Coronary artery (tissue), 2 donors: Measurements from ENCODE around the gene TBC1D5.
"Not testable (repeated sequence)": the region's sequence is repeated elsewhere in the genome, so short reads cannot be mapped to it uniquely, and the experiment has no call there.

Experiments
- DNase-seq: peaks from one replicate; pipeline ENCODE4 v3.0.0-alpha.2; 2017; ENCODE audit warnings: low spot score
- H3K27ac ChIP-seq, 2 donors: fragments of 200-600 bp; sonication (generic); one replicate each; pipeline ENCODE4 v1.5.1; 2016 to 2019
- H3K4me3 ChIP-seq: fragments of 200-600 bp; sonication (generic); 2 replicates; pipeline ENCODE4 v1.5.1; 2016; ENCODE audit warnings: mild to moderate bottlenecking, moderate library complexity
- CTCF ChIP-seq: fragments of 200-600 bp; sonication (generic); IDR thresholded peaks from one replicate; pipeline ENCODE4 v1.5.1; 2019; ENCODE audit warnings: antibody characterized with exemption

Gene TBC1D5

GRCh38 chr3:17639765-17640164 is 102.7 kb downstream of the TBC1D5 start:
- Histone ChIP-seq H3K4me3 (no peak overlapping the region), H3K27ac (peak overlapping the region; percentile 38 to 59)
- no peak for DNase-seq
- TF ChIP-seq CTCF: no peak

- no peak overlapping the region for H3K4me3 ChIP-seq
- no peak for DNase-seq
- peak overlapping the region in 1 of 2 donors; percentile 59 for H3K27ac ChIP-seq
- TF ChIP-seq CTCF: no peak
Measured at GRCh38 chr3:17639257-17639656, 103.2 kb downstream of the TBC1D5 start.

- TF ChIP-seq CTCF: no peak
- no peak overlapping the region for H3K4me3 ChIP-seq
- peak overlapping the region in 1 of 2 donors; percentile 43 for H3K27ac ChIP-seq
- DNase-seq: no peak
Measured at GRCh38 chr3:17638356-17638755, 104.1 kb downstream of the TBC1D5 start.

GRCh38 chr3:17635675-17636074 is 106.8 kb downstream of the TBC1D5 start:
- peak overlapping the region; percentile 47 to 78 for H3K27ac ChIP-seq
- not testable (repeated sequence) for DNase-seq

GRCh38 chr3:17634964-17635363 is 107.5 kb downstream of the TBC1D5 start:
- no peak for TF ChIP-seq CTCF
- H3K4me3 ChIP-seq: no peak overlapping the region
- no peak for DNase-seq
- H3K27ac ChIP-seq: peak overlapping the region; percentile 46 to 78

More at GRCh38 chr3:17635675-17636074, 106.8 kb downstream of the TBC1D5 start:
- H3K4me3 ChIP-seq: not testable (repeated sequence)

- Histone ChIP-seq H3K4me3 (no peak overlapping the region), H3K27ac (no peak overlapping the region)
- no peak for DNase-seq
- no peak for TF ChIP-seq CTCF
Measured at GRCh38 chr3:17634201-17634600, 108.2 kb downstream of the TBC1D5 start.

GRCh38 chr3:17632401-17633100 is 109.9 kb downstream of the TBC1D5 start:
- no peak for DNase-seq
- H3K27ac ChIP-seq: no peak overlapping the region
- TF ChIP-seq CTCF: no peak

More at GRCh38 chr3:17632401-17633100, 109.9 kb downstream of the TBC1D5 start:
- H3K4me3 ChIP-seq: no peak overlapping the region
